Measurements from ENCODE around the gene LHX1.

The LHX1 gene

DNA sequence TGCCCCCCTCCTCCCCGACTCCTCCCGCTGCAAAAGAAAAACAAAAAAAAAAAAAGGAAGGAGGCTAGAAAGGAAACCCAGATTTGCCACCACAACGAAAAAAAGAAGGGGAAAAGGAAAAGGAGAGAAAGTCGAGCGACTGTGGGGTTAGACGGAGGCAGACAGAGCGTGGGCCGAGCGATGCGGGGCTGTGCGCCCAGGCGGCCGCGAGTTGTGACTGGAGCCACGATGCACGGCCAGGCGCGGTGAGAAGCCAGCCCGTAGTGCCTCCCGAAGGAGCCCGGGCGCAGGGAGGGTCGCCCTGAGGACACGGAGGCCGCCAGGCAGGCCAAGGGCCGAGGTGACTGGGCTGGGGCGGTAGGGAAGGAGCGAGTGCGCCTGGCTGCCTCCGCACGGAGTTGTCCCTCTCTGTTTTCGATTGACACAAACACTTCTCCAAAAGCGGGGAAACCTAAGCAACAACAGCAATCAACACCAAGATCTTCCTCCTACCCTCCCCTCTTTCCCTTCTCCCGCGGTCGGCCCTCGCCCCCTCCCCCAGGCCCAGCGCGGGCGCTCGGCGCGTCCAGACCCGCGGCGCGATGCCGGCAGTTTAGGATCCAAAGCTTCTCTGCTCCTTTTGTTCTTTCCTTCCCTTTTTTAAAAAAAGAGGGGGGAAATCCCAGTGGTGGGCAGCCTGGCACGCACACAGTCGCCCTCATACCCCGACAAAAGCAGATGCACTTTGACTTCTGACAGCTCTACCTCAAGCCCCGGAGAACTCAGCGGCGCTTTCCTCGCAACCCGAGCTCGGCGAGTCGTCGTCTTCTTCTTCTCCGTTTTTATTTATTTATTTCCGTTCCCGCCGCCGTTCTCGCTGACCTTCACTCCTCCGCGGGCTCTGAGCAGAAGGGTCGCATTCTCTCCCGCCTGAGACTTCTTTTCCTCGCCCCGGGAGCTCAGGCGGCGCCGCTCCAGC lies at the start of gene LHX1:
Gene LHX1, plus strand, starts transcription at position 475 of the 958 bp plus-strand sequence. CDS start 723 bp downstream, outside the sequence.
- DNase-seq = peak in 1 of 2 donors; percentile 13

DNA sequence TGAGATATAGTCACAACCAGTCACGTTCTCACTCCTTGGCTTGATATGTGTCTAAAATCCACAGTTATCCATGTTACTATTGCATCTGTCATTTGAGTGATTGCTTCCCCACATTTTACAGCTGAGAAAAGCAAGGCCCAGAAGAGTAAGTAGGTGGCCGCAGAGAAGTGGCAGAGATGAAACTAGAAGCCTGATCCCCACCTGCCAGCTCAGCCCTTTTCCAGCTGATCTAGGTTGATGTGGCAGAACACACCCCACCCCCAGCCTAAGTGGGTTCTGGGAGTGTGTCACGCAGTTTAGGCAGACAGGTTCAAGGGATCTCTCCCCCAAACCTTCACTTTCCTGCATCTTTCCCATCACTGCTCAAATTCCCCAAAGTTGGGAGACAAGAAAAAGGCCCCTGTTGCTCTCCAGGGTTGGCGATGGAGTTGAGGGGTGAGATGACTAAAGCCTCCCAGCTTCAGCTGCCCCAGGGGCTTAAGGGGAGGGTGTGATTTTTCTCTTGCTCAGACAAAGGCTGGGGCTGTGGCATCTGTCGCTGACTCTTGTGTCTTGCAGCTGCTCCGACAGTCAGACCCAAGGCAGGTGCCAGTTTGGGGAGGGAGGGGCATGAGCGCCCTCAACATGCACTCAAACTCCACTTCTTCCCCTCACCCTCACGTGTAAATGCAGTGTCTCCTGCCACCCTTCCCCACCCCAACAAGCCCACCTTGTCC lies 48.9 kb upstream of the LHX1 start:
- DNase-seq = no peak

DNA sequence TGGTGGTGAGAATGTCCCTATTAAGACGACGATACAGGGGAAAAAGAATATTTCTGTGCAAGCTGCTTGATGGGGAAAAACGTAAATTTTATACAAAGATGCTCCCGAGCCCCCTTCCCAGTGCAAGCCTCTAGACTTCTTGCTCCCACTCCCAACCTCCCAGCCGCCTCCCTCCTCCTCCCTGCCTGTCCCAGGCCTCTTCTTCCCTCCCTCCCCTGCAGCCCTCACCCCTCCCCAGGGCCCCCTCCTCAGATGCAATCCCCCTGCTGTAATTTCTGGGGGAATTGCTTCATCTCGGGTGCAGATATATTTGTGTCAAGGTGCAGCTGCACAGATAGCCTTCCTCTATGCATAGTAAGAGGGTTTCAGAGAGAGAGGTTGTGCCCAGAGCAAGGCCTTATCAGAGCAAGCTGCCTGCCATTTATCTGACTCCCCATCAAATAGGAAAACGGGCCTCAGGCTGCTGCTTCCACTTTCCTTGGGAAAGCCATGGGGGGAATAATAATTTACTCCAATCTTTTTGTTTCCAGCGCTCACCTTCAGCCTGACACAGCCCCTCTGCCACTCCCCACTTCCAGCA lies 47.4 kb upstream of the LHX1 start:
- no peak for DNase-seq

DNA sequence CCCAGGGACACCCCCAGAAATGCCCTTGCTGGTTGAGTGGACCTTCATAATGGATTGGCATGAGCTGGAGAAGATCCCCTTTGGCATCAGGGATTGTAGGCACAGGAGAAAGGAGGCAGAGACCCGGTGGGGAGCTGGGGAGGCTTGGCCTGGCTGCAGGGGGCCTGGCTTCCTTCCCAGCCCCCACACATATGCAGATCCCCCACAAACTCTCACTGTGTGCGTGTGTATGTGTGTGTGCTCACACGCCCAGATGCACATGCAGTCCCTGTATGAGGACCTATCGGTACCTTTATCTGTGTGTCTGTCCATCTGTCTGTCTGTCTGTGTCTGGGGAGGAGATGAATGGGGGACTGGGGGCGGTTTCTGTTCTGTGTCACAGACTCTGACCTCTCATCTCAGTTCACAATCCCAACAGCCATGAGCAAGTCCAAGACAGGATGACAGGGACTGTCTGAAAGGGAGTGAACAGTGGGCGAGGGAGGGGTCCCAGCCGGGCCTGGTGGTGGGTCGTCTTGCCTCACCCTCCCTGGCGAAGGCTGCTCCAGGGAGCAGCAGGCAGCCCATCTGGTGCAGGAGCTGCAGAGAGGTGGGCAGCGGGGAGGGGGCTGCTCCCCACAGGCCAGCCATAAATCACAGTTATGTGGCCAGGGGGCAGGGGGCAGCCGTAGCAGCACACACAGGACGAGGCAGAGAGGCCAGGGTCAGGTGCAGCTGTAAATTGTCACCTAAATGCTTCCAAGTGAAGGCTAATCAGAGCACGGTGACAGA lies 46.7 kb upstream of the LHX1 start:
- no peak for DNase-seq

DNA sequence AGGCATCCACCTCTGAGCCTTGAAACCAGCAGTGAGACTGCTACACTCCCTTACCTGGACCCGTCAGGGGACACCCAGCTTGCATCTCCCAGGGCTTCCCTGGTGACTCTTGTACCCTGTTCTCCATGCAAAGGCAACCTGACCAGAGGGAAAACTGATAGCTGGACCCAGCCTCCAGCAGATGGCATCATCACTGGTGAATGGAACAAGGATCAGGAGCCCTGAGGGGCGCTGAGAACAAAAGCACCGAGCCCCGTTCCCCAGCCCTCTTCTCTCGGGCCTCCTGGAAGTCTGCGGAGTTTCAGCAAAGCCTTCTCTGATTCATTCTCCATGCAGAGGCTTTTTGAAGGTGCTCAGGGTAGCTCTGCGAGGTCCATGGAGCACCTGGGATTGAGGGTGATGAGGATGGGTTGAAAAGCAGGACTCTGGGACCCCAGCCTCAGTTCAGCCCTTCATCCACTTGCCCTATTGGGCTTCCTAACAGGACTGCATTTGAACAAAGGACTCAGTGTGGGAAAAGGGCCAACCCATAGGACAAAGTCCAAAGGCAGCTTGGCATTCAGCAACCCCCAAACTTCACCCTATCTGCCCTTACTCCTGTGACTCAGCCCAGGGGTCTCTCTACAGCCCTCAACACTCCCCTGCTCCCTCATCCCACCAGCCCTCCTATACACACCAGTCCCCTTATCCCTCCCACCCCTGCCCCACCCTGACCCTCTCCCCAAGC lies 45.0 kb upstream of the LHX1 start:
- no peak for DNase-seq

DNA sequence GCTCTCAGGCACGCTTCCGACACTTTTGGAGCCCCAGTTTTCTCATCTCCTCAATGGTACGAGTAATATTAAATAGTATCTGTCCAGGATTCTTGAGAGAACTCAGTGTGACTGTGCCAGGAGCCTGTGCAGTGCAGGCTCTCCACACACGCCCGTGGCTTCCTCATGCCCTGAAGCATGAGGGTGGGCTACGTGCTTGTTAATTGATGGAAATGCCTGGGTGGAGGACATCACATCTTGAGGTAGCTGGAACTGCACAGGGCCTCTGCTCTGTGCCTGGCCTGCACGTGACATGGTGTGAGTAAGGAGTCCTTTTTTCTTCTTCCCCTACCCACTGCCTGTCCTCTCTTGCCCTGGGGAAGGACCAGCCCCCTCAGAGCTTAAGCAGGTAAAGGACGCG lies 43.1 kb upstream of the LHX1 start:
- no peak for DNase-seq

DNA sequence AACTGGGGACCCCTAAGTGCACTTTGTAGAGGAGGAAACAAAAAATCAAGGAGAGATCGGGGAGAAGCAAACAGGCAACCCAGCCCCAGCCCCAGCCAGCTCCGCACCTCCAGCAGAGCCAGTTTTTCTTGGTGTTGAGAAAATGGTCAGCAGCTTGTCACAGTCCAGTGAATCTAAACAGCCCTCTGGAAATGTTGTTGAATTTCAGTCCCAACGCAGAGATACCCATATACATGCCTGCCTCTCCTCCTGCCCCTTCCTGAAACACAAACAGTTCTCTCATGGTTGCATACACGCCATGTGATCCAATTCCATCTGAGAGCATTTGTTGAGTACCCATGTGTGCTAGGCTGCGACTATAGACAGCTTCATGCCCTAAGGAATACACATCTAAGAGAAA lies 42.4 kb upstream of the LHX1 start:
- no peak for DNase-seq

DNA sequence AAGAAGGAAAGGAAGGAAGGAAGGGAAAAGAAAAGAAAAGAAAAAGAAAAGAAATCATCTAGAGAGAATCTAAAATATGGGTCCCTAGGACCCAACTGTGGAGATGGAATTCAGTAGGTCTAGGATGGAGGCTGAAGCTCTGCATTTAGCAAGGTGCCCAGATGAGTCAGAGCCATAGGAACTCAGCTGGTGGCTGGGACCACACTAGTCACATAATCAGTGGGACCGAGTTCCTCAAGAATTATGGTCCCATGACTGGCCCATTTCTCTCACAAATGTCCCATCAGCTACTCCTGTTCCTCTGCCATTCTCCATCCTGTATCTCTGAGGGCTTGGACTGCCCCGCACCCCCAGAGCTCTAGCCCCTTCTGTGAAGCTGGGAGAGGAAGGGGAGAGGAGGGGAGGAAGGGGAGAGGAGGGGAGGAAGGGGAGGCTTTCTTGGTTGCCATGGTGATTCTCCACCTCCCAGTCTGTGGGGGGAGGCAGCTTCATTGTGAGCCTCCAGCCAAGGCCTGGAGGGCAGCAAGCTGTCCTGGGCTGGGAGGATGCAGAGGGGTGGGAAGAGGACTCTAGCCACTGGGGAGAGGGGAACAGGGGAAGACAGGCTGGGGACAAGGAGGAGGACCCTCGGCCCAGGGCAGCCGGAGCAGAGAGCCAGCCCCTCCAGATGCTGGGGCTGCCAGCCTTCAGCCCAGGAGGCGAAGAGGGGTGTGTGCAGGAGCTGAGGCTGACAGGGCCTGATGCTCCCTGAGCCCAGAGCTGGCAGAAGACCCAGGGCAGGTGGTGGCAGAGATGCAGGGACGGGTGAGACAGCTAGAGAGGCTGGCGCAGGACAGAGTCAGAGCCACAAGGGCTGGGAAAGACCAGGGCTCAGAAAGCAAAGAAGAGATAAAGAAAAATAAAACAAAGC lies 37.8 kb upstream of the LHX1 start:
- no peak for DNase-seq

DNA sequence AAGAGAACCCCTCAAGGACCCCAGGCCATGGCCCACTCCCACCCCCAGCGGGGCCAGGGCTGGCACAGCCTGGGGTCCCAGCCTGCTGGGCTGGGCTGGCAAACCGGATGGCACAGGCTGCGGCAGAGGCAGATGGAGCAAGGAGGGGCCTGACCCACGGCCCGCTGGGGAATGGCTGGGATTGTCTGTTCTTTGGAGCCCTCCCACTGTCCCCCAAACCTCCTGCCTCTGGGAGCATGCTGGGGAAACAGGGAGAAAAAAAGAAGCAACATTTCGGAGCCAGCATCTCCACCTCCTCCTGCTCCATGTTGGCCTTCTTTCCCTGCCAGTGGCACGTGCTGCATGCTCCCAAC lies 37.1 kb upstream of the LHX1 start:
- DNase-seq = no peak

DNA sequence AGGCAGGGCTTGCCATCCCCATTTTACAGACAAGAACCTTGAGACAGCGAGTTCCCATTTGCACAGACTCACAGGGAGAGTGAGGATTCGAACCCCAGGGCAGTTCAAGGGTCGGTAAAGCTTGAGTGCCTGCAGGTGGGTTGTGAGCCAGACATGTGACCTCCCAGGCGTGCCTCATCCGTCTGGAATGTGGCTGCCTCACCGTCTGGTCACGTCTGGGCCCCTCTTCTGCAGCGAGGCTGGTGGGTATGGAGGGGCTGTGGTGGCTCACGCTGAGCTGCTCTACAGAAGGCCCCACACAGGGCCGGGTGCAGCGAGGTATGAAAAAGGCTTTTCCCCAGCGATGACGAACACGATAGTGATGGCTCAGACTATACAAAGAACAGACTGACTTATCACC lies 35.8 kb upstream of the LHX1 start:
- no peak for DNase-seq

DNA sequence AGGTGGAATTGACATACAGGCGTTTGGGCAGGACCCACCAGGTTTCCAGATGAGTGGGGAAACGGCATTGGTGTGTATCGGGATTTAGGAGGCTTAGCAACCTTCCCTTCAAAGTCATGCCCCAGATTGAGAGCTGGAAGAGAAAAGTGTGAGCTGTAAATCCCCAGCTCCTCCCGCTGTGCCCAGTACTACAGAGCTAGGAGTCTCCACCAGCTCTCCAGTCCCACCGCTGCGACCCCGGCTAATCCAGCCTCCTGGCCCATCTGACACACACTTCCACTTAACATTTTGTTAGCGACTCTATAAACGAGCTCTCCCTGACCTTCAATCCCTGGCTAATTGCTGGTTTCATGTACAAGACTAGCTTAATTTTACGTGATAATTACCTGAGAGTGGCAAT lies 29.9 kb upstream of the LHX1 start:
- no peak for DNase-seq

DNA sequence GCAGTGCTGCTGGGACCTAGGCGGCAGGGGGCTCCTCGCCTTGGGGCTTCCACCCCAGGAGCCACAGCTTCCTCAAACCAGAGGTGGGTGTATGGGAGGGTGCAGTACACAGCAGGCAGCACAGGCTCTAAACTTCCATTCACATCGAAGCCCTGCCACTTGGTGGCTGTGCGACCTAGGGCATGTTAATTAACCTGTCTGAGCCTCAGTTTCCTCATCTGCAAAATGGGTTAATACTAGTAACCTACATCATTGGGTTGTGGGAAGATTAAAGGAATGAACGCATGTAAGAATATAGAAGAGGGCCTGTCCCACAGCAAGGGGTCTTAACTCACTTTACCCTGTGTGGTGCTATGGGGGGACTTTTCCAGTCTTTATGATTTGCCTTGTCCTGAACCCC lies 26.8 kb upstream of the LHX1 start:
- DNase-seq = no peak

DNA sequence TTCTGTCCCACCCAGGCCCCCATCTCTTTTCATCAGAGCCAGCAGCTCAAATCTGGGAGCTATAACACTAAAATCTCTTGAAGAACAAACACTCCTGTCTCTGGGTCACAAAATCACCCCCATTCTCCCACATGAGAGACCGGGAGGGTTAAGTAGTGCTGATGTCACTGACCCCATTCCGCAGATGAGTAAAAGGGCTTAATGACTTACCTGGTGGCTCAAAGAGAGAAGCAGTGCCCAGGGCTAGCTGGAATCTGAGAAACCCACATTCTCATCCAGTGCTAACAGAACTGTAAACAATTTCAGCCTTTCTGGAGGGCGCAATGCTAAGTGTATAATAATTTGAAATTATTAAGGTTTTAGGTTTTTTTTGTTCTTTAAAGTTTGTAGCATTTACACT lies 26.3 kb upstream of the LHX1 start:
- DNase-seq = no peak

DNA sequence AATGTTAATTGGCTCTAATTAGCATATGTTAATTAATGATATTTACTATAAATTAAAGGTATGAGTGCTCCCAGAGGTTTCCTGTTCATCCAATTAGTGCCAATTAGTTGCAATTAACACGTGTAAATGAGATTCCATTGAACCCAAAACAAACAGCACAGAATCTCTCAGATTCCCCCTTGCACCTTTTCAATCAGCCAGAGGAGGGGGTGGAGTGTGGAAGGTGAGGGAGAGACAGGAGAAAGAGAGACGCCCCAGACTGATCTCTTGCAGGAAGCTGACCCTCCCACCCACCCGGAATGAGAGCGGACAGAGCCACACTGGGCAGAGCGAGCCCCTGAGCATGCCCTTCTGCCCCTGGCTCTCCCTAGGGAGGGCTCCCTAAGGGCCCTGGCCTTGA lies 24.1 kb upstream of the LHX1 start:
- DNase-seq = no peak

DNA sequence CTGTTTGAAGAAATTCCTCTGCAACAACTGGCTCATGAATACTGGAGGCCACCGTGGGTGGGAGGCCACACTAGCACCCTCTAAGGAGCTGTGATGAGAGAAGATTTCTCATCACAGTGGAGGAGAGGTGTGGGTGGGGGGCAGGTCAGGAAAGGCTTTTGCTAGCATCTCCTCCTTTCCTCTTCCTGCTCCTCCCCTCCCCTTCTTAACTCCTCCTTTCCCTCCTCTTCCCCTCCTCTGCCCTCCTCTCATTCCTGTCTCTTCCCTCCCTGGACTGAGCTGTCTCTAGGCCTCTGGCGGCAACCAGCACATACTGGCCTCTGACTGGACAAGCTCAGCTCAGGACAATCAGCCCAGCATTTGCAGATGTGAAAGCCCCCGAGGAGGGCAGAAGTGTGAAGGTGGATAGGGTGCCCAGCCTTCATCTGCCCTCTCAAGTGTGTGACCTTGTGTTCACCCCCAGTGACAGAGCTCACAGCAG lies 19.0 kb upstream of the LHX1 start:
- no peak for DNase-seq

DNA sequence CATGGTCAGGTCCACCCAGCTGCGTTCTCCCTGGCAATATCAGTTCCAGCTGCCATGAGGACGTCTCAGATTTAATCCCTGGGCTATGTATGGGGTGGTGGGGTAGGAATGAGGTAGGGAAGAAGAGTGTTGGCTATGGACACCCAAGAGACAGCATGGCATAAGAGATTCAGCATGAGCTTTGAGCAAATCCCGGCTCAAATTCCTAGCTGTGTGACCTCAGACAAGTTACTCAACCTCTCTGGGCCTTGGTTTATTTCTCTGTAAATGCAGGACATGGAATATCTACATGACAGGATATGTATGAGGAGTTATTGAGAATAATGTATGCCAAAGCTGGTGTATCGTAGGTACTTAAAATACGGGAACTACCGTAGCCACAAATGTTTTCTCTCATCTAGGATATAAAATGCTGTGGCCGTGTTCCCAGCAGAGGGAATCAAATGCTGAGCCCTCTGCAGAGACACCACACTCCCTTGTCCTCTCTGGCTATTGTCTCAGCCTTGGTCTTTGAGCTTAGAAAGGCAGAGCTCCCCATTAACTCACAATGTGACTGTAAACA lies 17.8 kb upstream of the LHX1 start:
- DNase-seq = no peak

DNA sequence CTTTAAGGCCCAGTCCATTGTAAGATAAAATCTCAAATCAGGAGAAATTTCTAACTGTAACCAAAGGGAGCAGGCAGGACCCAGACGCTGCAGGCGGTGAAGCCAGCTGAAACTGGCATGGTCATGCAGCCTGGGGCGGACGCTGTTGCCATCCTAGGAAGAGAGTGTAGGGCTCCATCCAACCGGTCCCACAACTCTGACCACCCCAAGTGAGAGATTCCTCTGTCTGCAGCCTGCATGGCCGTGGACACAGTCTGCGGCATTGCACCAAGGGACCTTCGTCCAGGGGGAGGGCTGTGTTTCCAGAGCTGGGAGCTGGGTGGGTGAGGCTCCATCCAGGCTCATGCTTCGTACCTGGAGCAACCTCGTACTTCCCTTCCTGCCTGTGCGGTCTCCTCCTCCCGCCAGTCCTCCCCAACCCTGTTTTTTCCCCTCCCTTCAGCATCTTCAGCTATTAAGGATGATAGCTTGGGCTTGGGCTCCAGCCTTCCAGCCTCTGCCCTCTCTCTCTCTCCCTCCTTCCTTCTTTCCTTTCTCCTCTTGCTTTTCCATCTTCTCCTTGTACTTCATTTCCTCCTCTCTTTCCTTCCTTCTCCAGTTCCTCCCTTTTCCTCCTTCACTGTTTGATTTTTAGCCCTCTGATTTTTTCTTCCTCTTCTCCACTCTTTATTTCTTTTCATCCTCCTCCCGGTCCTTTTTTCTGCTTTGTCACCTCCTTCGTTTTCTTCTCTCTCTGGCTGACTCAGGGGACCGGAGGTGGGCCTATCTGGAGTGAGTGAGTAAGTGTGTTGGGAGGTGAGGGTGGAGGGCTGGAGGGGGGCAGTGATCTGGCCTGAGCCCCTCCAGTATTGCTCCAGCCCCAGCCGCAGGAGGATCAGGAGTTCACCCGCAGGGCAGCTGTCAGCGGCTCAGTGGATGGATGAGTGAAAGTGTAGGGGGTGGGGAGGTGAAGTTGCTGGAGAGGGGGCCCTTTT lies 17.0 kb upstream of the LHX1 start:
- no peak for DNase-seq

DNA sequence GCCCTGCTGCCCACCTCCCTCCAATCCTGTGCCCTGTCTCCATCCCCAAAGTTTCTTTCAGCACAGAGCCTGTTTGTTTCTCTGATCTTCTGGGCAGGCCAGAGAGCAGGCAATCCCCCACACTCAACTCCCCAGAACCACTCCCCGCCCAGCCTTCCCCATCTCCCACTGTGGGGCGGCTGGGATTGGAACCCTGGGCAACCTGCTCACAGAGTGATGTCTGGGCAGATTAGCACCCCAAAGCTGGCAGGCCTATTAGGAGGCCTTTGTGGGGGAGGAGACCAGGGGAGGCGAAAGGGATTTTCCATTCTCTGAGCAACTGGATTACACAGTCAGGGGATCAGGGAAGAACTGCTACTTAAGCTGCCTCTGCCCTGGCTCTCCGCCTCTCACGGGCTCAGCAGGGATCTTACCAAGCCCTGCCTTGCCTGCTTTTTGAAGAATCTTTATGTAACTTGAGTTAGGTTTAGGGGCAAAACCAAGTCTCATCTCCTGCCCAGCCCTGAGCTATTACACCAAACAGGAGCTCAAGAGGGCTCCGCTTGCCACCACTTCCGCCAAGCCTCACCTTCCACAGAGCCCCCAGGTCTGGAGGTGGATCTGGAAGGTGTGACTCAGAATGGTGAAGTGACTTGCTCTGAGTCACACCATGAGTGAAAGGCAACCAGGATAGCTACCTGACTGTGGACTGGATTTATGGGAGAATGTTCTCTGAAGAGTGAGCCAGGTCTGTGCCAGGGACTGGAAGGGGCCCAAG lies 16.0 kb upstream of the LHX1 start:
- DNase-seq = no peak

DNA sequence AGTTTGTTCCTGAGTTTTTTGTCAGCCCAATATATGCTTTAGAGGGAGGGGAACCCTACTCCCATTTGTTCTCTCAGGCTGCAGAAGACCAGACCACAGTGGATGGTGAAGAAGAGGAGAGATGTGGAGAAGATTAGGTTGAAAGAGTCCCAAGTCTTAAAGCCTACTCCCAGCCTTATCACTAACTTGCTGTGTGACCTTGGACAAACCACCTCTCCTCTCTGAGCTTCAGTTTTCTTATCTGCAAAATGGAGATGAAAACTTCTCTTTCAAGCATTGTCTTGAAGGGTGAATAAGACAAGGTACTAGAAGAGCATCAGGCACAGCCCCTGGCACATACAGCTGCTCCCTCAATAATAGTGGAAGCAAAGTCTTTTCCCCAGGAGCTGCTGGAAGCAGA lies 15.1 kb upstream of the LHX1 start:
- DNase-seq = no peak

Measured in CD4-positive, alpha-beta T cell treated with Interferon alpha-2 for 1 hour (primary cell).